GM15510 (cell line): ENCODE measurements around the gene EHBP1L1.

ENCODE experiments used
- POLR2A ChIP-seq: IDR thresholded peaks from 3 replicates; pipeline ENCODE4 v1.6.1; 2011; ENCODE audit warnings: borderline replicate concordance; ENCODE audit not compliant: insufficient read length; ENCODE audit errors: extremely low read depth

The EHBP1L1 gene

GRCh38 chr11:65620666-65621065 is 44.8 kb downstream of the EHBP1L1 start:
- TF ChIP-seq POLR2A: no peak

GRCh38 chr11:65621460-65621859 is 45.6 kb downstream of the EHBP1L1 start:
- no peak for TF ChIP-seq POLR2A

GRCh38 chr11:65622011-65622410 is 46.2 kb downstream of the EHBP1L1 start:
- TF ChIP-seq POLR2A: no peak

GRCh38 chr11:65623177-65623576 is 47.3 kb downstream of the EHBP1L1 start:
- no peak for TF ChIP-seq POLR2A

- no peak for TF ChIP-seq POLR2A
Observed at GRCh38 chr11:65623852-65624616, 48.2 kb downstream of the EHBP1L1 start.

- TF ChIP-seq POLR2A: no peak
Observed at GRCh38 chr11:65624931-65625627, 49.2 kb downstream of the EHBP1L1 start.

GRCh38 chr11:65625628-65626342 is 49.9 kb downstream of the EHBP1L1 start:
- TF ChIP-seq POLR2A: no peak

- TF ChIP-seq POLR2A: no peak
Observed at GRCh38 chr11:65627202-65627601, 51.3 kb downstream of the EHBP1L1 start.

- TF ChIP-seq POLR2A: no peak
Observed at GRCh38 chr11:65629579-65629978, 53.7 kb downstream of the EHBP1L1 start.

GRCh38 chr11:65630215-65630614 is 54.4 kb downstream of the EHBP1L1 start:
- TF ChIP-seq POLR2A: no peak

GRCh38 chr11:65633390-65634108 is 57.7 kb downstream of the EHBP1L1 start:
- TF ChIP-seq POLR2A: no peak

- no peak for TF ChIP-seq POLR2A
Observed at GRCh38 chr11:65634109-65634436, 58.2 kb downstream of the EHBP1L1 start.

GRCh38 chr11:65634440-65634839 is 58.6 kb downstream of the EHBP1L1 start:
- TF ChIP-seq POLR2A: no peak

- TF ChIP-seq POLR2A: no peak
Observed at GRCh38 chr11:65634905-65635731, 59.3 kb downstream of the EHBP1L1 start.
